Kidney glomerular epithelial cell (primary cell): Measurements from ENCODE around the gene MTA3.
"Not testable (repeated sequence)": the region's sequence is repeated elsewhere in the genome, so short reads cannot be mapped to it uniquely, and the experiment has no call there.

Experiments used
- DNase-seq: peaks from one replicate; lab custom pipeline; 2025; lab: John Stamatoyannopoulos, UW

MTA3 gene

DNA sequence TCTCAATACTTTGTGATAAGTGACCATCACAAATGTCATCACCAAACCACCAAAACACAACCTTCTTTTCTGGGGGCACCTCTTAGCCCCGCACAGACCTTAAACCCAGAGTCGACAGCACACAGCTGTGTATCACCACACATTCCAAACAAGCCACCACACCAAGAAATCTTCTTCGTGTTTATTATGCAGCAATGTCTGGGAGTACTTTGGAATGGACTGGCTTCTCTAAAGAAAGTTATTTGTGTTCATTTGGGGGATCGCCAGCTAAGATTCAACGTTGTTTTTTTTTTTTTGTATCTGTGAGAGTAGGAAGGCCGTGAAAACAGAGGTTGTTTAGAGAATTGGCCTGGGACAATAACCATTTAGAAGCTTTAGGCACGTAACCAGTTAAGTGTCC is 1.1 kb upstream of the MTA3 start:
- DNase-seq, result no peak

DNA sequence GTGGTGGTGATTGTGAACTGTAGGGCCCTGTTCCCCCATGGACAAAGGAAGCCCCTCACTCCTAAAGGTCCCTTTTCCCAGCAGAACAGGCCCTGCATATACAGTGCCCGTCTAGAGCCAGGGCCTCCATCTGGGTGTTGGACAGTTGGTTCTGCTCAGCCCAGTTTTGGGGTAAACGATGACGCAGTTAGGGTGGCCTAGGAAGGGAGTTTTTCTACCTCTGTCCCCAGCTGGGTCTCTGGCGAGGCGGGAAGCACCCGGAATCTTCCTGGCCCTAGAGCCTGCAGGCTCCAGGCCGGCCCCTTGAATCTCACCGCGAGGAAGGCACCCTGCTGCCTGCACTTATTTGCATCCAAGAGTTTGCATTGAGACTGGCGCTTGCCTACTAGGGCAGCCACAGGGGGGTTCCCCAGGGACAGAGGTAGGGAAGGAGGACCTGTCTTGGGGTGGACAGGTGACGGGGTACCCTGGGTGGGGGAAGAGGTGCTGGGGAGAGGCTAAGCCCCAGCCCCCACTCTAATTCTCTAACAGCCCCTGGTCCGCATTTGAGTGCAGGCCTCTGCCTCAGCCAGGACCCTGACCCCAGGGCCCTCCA is 529 bp upstream of the MTA3 start:
- DNase-seq, result no peak

DNA sequence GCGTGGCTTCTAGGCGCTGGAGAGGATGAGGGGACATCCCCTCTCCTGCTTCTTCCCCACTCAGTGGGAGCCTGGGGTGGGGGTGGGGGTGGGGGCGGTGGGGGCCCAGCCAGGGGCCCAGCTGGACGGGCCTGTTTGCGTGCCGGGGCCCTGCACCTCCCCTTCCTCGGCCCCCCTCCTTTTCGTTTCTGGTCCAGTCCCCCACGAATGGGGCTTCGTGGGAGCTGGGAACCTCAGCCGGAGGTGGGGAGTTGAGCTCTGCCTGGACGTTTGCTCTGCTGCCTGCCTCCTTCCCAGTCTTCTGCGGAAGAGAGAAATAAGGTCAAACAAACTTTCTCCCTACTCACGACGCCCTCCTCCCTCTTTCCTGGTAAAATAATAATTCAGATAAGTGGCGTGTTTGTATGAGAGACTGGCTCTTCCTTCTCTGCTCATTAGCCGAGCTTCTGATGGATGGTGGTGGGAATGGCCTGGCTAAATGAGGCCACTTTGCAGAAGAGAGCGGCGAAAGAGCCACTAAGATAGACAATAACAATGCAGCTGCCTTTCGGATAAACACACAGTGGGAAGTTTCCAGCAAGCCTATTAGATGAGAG is 782 bp downstream of the MTA3 start:
- peak; percentile 33 for DNase-seq

DNA sequence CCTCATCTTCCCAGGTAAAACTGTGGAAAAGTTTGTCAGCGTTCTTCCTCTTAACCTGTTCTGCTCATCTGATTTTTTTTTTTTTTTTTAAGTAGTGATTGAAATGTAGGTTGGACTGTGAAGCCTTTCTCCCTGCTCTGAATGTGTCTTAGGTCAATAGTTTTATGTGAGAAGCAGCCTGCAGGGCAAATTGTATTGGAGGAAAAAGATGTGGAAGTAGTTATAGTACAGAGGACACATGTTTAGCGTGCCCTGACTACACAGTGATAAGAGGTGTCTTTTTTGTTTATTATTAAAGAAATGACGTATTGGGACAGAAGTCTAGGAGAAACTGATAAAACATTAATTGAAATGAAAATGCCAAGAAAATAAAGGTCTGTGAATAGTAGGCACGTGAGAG is 1.5 kb downstream of the MTA3 start:
- DNase-seq, result no peak

DNA sequence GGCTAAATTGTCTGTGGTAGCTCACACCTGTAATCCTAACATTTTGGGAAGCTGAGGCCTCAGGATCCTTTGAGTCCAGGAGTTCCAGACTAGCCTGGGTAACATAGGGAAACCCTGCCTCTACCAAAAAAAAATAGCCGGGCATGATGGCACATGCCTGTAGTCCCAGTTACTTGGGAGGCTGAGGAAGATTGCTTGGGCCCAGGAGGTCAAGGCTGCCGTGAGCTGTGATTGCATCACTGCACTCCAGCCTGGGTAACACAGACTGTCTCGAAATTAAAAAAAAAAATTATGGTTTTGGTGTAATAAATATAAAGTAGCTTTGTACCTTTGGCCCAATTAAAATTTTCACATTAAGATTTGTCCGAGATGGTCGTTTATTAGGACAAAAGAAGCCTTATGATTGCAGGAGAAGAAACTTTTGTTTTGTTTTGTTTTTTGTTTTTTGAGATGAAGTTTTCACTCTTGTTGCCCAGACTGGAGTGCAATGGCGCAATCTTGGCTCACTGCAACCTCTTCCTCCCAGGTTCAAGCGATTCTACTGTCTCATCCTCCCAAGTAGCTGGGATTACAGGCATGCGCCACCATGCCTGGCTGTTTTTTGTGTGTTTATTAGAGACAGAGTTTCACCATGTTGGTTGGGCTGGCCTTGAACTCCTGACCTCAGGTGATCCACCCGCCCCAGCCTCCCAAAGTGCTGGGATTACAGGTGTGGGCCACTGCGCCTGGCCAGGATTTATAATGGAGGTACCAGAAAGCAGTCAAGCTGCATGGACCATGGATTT is 4.1 kb downstream of the MTA3 start:
- no peak for DNase-seq

DNA sequence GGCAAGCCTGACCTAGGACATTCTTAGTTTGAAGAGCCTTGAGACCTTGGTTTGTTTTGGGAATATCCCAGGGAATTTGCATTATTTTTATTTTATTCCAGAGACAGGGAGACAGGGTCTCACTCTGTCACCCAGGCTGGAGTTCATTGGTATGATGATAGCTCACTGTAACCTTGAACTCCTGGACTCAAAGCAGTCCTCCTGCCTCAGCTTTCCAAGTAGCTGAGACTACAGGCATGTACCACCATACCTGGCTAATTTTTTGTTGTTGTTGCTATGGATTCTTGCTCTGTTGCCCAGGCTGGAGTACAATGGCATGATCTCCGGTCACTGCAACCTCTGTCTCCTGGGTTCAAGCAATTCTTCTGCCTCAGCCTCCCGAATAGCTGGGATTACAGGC is 4.8 kb downstream of the MTA3 start:
- no peak for DNase-seq

DNA sequence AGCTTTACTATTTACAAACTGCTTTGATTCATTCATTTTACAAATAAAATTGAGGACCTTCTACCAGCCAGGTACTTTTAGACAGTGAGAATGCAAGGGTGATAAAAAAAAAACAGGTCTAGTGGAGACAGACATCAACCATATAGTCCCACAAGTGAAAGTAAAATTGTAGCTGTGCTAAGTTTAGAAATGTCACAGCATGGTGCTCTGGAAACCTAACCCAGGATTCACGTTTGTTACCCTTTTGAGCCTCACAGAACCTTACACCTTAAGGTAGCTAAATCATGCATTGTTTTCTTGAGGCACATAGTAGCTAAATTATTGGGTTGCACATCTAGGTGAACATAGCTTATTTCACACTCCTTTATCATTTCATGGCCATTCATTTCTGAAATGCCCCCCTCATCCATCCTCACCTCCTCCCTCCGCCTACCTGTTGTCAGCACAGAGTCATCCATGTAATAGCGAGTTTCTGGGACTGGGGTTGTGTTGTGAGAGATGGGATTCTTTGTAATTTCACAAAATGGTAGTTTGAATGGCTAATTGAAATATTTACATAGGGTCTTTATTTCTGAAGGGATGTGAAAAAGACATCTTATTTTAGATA is 7.1 kb downstream of the MTA3 start:
- DNase-seq, result no peak

DNA sequence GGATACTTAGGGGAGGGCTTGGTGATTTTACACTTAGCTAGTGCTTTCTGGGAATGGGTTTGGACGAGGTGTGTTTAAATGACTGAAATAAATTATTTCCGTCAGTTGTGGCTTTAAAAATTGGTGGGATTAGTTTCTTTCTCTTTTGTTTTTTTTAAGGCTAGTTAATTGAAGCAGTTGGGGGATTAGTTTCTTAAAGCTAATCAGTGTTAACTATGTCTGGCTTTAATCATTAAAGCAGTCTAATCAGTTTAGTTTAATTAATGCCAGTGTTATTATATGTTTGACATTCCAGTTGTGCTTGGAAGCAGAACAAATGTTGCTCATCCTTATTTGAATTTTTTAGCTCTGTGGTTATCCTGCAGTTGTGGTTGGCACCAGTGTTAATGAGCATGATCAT is 10.2 kb downstream of the MTA3 start:
- DNase-seq, result no peak

DNA sequence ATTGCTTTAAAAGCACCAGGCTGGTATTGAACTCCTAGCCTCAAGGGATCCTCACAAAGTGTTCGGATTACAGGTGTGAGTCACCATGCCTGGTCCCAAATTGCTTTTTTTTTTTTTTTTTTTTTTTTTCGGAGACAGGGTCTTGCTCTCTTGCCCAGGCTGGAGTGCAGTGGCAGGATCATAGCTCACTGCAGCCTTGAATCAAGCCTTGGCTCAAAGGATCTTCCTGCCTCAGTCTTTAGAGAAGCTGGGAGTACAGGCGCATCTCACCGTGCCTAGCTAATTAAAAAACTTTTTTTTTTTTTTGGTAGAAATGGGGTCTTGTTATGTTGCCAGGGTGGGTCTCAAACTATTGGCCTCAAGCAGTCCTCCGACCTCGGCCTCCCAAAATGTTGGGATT is 12.8 kb downstream of the MTA3 start:
- DNase-seq, result no peak

DNA sequence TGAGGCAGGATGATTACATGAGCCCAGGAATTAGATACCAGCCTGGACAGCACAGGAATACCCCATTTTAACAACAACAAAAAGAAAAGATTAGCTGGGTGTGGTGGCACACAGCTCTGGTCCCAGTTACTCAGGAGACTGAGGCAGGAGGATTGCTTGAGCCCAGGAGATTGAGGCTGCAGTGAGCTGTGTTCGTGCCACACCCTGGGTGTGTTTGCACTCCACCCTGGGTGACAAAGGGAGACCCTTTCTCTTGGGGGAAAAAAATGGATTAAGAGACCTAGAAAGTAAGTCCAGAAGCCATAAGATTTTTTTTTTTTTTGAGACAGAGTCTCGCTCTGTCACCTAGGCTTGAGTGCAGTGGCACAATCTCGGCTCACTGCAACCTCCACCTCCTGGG is 16.2 kb downstream of the MTA3 start:
- not testable (repeated sequence) for DNase-seq

DNA sequence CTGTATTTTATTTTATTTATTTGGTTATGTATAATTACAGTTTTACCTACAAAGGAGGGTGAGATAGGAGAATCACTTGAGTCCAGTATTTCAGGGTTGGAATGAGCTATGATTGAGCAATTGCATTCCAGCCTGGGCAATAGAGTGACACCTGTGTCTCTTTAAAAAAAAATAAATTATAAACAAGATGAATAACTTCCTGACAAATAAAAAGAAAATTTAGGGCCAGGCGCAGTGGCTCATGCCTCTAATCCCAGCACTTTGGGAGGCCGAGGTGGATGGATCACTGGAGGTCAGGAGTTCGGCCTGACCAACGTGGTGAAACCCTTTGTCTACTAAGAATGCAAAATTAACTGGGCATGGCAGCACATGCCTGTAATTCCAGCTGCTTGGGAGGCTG is 17.3 kb downstream of the MTA3 start:
- DNase-seq, result peak; percentile 78

DNA sequence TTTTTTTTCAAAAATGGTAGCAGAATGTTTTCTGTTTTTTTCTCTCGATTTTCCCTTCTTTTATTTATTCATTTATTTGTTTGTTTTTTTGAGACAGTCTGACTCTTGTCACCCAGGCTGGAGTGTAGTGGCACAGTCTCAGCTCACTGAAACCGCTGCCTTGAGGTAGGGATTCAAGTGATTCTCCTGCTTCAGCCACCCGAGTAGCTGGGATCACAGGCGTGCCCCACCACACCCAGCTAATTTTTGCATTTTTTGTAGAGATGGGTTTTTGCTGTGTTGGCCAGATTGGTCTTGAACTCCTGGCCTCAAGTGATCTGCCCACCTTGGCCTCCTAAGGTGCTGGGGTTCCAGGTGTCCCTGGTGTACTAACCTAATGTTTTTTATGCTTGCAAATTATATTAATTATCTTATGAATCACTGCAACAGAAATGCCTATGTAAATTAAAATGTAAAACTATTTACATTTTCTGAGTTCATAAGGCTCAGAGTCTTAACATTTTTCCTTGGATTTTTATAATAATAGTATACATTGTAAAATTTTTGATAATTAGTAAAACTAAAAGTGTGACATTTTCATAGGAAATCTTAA is 19.2 kb downstream of the MTA3 start:
- no peak for DNase-seq

DNA sequence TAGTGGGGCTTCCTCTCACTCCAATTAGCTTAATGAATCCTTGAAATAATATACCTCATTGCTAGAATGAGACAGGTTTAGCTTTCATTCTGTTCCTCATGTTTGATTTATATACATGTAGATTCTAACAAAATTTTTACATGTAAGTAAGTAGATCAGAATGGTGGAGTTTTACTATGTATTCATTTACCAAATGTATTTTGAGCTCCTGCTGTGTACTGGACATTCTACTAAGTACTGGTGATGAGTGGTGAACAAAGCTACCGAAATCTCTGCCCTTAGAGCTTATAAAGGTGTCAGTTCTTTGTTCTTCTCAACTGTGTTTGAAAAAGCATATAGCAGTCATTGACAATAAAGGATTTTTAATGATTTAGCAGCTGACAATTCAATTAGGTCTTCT is 19.7 kb downstream of the MTA3 start:
- no peak for DNase-seq

DNA sequence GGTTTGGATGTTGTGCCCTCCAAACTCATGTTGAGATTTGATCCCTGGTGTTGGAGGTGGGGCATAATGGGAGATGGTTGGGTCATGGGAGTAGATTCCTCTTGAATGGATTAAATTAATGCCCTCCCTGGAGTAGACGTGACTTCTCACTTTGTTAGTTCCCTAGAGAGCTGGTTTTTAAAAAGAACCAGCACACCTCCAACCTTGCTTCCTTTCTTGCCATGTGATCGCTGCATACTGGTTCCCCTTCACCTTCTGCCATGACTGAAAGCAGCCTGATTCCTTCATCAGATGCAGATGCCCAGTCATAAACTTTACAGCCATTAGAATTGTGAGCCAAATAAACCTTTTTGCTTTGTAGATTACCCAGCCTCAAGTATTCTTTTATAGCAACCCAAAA is 21.7 kb downstream of the MTA3 start:
- no peak for DNase-seq

DNA sequence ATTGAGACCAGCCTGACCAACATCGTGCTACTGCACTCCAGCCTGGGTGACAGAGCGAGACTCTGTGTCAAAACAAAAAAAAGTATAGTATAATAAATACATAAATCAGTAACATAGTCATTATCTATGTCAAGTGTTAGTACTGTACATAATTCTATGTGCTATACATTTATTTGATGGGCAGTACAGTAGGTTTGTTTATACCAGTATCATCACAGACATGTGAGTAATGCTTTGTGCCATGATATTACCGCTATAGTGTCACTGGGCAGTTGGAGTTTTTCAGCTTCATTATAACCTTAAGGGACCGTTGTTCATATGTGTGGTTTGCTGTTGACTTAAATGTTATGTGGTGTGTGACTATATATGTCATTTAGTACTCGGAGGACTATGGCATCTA is 24.9 kb downstream of the MTA3 start:
- DNase-seq, result no peak

DNA sequence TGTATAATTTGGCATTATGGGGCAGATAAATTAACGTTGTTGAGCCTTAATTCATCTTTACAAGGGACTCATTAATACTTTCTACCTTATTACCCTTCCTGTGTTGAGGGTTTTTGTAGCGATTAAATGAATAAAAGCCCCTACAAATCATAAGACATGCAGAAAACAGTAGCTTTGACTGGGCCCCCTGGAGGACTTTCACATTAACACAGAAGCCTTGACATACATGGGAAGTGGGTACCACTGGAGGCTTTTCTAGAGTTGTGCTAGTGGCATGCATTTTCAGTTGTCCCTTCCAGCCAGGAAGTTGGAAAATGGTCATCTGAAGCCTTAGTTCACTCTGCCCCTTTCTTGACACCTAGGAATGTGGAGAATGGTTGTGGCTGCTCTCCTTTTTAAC is 30.2 kb downstream of the MTA3 start:
- peak; percentile 1 for DNase-seq

DNA sequence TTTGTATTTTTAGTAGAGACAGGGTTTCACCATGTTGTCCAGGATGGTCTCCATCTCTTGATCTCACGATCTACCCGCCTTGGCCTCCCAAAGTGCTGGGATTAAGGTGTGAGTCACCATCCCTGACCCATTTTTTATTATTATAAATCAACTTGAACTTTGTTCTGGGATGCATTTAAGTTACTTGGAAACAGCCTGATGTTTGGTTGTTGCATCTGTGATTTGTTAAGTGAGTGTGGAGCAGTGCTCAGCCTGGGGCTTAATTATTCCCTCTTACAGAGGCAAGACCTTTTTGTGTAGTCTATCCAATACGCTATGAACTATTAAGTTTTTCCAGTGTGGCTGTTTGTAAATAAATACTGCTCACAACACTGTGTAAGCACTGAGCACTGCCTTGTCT is 32.6 kb downstream of the MTA3 start:
- no peak for DNase-seq

DNA sequence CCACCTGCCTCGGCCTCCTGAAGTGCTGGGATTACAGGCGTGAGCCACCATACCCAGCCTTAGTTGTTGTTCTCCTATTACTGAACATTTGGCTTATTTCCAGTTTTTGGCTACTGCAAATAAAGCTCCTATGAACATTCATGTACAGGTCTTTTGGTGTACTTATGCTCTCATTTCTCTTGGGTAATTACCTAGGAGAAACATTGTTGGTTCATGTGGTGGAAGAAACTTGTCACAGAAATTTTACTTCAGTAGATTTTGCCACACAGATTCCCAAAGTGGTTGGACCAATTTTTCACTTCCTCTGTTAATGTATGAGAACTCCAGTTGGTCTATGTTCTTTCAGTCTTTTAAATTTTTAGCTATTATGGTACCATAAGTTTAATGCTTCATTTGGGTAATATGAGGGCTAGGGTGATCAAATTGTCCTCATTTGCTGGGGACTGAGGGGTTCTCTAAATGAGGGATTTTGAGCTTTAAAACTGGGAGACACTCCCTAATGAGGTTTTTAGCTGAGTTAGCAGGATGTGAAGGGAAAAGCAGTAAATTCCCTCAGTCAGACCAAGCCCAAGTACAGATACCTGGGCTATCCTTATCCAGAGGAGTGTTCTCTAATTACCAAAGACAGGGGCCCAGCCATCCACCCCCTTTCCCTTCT is 33.9 kb downstream of the MTA3 start:
- no peak for DNase-seq

DNA sequence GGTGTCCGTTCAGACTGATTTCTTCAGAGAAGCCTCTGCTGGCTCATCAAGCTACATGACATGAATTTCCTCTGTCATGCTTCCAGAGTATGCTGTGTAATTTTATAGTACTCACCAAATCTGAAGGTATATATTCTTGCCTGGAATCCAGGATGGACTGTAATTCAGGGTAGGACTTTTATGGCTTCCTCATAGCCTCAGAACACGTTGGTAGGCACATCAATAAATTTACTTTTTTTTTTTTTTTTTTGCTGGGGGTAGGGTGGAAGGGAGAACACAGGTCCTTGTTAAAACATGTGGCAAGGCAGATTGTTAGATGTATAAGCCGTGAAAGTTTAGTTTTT is 34.4 kb downstream of the MTA3 start:
- DNase-seq, result no peak

DNA sequence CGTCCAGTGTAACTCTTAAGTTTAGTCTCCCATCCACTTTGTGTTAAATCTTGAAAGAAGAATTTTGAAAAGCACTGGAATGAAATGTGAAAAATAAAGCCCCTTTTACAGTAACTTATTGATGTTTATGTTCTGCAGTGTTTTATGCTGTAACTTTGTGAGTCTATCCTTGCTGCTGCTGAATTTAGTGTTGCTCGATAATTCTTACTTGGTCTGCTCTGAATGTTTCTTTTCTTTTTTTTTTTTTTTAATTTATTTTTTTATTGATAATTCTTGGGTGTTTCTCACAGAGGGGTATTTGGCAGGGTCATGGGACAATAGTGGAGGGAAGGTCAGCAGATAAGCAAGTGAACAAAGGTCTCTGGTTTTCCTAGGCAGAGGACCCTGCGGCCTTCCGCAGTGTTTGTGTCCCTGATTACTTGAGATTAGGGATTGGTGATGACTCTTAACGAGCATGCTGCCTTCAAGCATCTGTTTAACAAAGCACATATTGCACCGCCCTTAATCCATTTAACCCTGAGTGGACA is 36.0 kb downstream of the MTA3 start:
- not testable (repeated sequence) for DNase-seq

DNA sequence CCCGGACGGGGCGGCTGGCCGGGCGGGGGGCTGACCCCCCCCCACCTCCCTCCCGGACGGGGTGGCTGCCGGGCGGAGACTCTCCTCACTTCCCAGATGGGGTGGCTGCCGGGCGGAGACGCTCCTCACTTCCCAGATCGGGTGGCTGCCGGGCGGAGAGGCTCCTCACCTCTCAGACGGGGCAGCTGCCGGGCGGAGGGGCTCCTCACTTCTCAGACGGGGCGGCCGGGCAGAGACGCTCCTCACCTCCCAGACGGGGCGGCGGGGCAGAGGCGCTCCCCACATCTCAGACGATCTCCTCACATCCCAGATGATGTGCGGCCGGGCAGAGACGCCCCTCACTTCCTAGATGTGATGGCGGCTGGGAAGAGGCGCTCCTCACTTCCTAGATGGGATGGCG is 37.7 kb downstream of the MTA3 start:
- not testable (repeated sequence) for DNase-seq

DNA sequence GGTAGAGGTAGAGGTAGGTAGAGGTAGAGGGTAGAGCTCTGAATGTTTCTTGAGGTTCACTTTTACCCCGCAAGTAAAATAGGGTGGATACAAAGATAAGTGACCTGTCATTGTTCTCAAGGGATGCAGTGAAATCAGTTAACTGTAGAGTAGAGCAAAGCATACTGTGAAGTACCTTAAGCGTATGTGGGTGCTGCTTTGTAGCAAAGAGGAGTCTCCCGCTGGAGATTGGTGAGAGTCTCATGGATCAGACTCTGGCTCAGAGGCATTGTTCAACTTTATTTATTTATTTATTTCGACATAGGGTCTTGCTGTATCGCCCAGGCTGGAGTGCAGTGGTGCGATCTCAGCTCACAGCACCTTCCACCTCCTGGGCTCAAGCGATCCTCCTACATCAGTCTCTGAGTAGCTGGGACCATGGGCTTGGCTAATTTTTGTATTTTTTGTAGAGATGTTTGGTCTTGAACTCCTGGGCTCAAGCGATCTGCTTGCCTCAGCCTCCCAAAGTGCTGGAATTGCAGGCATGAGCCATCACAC is 38.7 kb downstream of the MTA3 start:
- no peak for DNase-seq
